ENCODE results near the gene MRTFA.

- TF ChIP-seq, protein P1, sequence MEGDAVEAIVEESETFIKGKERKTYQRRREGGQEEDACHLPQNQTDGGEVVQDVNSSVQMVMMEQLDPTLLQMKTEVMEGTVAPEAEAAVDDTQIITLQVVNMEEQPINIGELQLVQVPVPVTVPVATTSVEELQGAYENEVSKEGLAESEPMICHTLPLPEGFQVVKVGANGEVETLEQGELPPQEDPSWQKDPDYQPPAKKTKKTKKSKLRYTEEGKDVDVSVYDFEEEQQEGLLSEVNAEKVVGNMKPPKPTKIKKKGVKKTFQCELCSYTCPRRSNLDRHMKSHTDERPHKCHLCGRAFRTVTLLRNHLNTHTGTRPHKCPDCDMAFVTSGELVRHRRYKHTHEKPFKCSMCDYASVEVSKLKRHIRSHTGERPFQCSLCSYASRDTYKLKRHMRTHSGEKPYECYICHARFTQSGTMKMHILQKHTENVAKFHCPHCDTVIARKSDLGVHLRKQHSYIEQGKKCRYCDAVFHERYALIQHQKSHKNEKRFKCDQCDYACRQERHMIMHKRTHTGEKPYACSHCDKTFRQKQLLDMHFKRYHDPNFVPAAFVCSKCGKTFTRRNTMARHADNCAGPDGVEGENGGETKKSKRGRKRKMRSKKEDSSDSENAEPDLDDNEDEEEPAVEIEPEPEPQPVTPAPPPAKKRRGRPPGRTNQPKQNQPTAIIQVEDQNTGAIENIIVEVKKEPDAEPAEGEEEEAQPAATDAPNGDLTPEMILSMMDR (IDR thresholded peaks at IDR 0.05): no peak
- TF ChIP-seq POLR2A (IDR thresholded peaks at IDR 0.05): no peak
Observed at GRCh38 chr22:40665312-40665711, 28.8 kb upstream of the MRTFA start.
